GM19452 (cell line): ENCODE measurements around the gene CACNA1C.

ENCODE experiments used
- ATAC-seq: cut with Tn5 transposase; IDR thresholded peaks from one replicate; pipeline ENCODE4 v1.9.1; 2021; ENCODE audit not compliant: unreplicated experiment

CACNA1C gene

DNA sequence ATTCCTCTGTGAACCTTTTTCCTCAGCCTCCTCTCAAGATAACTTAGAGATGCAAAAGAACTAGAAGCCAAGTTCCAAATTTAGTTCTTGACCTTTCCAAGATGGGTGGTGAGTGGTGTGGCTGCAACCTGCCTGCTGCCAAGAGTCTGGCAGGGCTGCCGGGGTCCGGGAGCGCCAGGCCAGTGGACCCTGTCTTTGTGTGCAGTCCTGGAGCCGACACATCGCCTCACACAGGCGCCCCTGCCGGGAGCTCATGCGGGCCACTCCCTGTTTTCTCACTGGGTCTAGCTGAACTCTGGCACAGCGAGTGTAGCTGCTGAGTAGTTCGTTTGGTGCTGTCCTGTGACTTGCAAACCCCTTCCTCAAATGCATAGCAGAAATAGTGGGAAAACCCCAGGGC, 84.9 kb downstream of the CACNA1C start:
- no peak for ATAC-seq

GRCh38 chr12:2138294-2138693, 85.5 kb downstream of the CACNA1C start:
- no peak for ATAC-seq

DNA sequence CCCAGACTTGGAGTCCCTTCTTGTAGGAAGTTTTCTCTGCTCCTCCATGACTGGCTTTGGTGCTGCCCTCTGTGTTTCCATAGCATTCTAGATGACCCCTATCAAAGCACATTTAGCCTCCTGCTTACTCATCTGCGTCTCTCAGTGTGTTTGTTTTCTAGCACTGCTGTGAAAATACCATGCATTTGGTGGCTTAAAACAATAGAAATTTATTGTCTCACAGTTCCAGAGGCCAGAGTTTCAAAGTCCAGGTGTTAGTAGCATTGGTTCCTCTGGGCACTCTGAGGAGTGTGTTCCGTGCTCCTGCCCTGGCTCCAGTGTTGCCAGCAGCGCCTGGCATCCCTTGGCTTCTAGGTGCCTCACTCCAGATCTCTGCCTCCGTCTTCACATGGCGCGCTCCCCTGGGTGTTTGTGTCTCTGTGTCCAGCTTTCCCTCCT, 86.1 kb downstream of the CACNA1C start:
- ATAC-seq: no peak

GRCh38 chr12:2139651-2140050, 86.9 kb downstream of the CACNA1C start:
- no peak for ATAC-seq

GRCh38 chr12:2140858-2141519, 88.2 kb downstream of the CACNA1C start:
- ATAC-seq: no peak

- no peak for ATAC-seq
Measured at GRCh38 chr12:2142068-2142467, 89.3 kb downstream of the CACNA1C start.

GRCh38 chr12:2144951-2145350, 92.2 kb downstream of the CACNA1C start:
- ATAC-seq: no peak

DNA sequence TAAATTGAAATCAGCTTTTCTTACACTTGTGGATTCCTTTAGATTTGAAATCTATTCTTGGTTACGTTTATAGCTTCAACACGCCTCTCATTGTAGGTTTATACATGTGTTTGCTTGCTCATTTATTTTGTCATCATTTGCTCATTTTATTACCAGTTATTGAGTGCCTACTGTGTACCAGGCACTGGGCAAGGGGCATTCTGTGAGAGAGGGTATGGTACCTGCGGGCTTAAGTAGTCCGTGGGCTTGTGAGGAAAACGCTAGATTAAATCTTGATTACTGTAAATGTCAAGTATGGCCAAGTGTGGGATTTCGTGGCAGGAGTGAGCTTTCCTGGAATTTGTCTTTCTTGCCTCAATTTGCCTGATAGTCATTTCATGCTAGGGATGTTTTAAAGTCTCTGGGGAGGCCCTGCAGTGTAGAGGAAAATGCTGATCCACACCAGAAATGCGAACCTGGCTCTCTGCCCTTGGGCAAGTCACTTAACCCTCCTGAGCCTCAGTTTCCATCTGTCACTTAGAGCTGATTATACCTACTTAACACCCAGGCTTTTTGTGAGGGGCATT, 92.7 kb downstream of the CACNA1C start:
- no peak for ATAC-seq

DNA sequence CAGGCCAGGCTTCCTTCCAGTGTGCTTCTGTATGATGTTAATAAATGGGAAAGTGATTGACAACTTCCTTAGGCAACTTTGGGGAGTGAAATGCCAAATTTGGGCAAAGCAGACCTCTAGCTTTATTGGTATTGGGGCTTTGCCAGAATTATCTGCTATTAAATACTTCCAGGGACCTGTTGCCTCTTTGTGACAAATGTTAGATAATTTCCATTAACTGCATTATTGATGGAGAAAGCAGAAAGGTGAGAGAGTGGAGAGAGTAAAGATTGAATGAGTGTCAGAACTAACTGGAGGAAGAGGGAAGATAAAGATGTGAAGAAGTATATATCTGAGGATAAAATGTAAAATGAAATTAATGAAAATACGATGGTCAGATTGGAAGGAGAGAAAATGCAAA, 94.5 kb downstream of the CACNA1C start:
- ATAC-seq: no peak

GRCh38 chr12:2149091-2149490, 96.3 kb downstream of the CACNA1C start:
- no peak for ATAC-seq

DNA sequence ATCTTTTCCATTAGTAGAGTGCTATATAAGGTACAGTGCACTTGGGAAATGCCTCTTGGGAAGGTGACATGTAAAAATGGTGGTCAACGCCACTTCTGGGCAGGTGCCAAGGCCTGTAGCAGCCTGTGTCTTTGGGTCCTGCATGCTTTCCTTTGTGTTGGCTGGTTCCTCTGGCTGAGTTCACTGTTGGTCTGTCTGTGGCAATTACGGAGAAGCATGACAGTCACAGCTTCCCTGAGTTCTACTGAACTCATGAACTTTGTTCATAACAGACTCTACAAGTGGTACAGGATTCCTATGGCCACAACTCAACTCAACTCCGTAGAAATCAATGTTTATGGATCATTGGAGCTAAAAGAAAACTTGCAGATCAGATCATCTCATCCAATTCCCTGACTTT, 98.0 kb downstream of the CACNA1C start:
- ATAC-seq: no peak

GRCh38 chr12:2151391-2151790, 98.6 kb downstream of the CACNA1C start:
- ATAC-seq: no peak

GRCh38 chr12:2152134-2152533, 99.3 kb downstream of the CACNA1C start:
- ATAC-seq: no peak

DNA sequence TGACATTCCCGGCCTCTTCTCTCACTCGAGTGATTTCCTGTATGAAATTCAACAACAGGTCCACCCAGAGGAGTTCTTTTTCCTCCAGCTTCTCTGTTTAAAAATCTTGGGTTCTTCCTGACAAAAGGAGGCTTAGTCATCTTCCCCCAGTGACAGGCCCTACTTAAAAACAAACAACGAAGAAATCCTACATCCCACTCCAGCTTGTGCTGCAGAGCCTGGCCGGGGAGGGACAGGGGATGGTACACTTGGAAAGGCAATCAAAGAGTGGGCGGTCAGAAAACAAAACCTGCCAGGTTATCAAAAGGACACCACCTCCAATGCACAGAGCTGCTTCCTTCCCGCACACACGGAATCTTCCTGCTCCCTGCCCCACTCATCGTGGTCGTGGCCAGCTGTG, 101.3 kb downstream of the CACNA1C start:
- no peak for ATAC-seq

- ATAC-seq: no peak
Measured at GRCh38 chr12:2154521-2154920, 101.7 kb downstream of the CACNA1C start.

DNA sequence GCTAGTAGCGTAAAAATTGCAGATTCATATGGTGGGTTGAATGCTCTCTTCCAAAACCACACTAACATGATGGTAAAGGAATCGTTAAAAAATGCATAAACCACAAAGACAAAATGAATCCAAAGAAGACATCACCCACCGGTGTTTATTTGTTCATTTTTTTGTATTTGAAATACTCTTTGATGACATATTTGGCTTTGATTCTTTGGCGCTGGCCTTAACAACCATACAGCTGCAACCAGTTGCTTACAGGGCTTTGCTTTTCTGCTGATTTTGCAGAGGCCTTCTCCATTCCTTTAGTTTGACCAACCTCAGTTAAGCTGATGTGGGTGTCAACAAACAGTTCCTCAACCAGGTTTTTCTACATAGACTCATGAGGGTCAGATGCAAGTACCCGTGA, 103.5 kb downstream of the CACNA1C start:
- no peak for ATAC-seq

- no peak for ATAC-seq
Measured at GRCh38 chr12:2160043-2160442, 107.3 kb downstream of the CACNA1C start.

DNA sequence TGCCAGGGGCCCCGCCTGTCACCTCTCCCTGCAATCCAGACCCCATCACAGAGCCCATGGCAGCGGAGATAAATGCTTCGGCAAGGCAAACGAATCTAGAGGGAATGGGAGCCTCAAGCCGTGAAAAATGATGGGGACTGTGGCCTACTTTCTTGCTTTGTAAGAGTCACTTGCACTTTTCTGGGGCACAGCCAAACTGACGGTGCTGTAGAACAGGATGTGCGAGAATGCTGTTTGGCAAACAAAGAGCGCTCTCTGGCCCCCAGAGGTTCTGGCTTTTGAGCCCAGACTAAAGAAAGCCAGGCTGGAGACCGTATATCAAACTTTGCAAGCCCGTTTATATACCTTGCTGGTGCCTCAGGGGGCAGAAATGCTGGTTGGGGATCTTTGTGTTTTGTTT, 108.7 kb downstream of the CACNA1C start:
- no peak for ATAC-seq

GRCh38 chr12:2163177-2163941, 110.6 kb downstream of the CACNA1C start:
- no peak for ATAC-seq

DNA sequence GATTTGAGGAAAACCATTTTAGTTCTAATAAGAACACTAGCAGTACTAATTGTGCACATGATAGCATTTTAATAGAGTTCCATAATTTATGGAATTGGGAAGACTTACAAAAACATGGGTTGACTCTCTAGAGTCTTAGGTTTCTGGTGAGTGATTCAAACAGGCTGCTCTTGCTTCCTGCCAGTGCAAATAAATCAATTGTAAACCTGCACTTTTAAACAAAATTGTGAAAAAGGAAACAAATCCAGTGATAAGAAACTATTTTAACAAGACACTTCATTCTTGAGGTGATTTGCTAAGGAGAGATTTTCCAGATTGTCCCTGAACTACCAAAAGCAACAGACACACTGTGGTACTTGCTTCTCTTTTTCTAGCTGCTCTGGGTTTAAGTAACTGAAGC, 112.2 kb downstream of the CACNA1C start:
- ATAC-seq: no peak

DNA sequence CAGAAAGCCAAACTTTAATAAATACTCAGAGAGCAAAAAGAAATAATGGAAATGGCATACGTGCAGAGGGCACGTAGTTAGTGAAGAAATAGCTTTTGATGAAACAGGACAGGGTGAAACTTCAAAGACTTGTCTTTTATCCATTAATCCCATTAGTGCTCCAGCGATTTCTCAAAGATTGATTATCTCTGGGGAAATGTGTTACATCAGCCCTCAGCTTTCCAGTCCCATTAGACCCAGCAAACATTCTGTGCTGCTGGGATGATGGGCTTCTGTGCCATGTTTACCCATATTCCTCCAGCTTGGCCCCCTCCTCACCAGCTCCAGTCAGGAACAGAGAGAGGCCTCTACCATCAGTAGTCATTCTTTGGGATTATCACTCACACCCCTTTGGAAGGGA, 113.1 kb downstream of the CACNA1C start:
- ATAC-seq: no peak

- no peak for ATAC-seq
Measured at GRCh38 chr12:2166696-2167095, 113.9 kb downstream of the CACNA1C start.
